IMR-90 (cell line): Measurements from ENCODE around the gene ZNF506. TPM values are rescaled to one million over a fixed set of nuclear protein-coding genes. Genes with fewer than 3 reads are reported as not detected.

Experiments used
- ATAC-seq: fragments of 200-7000 bp; cut with Tn5 transposase; 2 replicates; pipeline ENCODE4 v1.9.1; 2020; ENCODE audit warnings: low read depth, mild to moderate bottlenecking, moderate library complexity
- BruUV-seq: library from RNA; stranded (reverse); fragments of 400-500 nt; replicated peaks from 2 replicates; lab custom pipeline; 2021; lab: Mats Ljungman, UMichigan
- CTCF ChIA-PET: fragments of 300-600 bp; formaldehyde crosslinking; extraction: SDS; loops from one replicate; lab custom pipeline; 2021; ENCODE audit warnings: antibody characterized with exemption; lab: Yijun Ruan, JAX
- POLR2A ChIA-PET: fragments of 300-600 bp; sonication (Branson Sonifier 250); formaldehyde crosslinking; loops from one replicate; lab custom pipeline; 2022; ENCODE audit warnings: antibody characterized with exemption; ENCODE audit not compliant: unreplicated experiment; lab: Charles Lee
- DNase-seq: peaks from one replicate; pipeline ENCODE4 v3.0.0; 2013
- H2AFZ ChIP-seq: replicated peaks from 2 replicates; pipeline ENCODE3; 2013; ENCODE audit warnings: low read length, mild to moderate bottlenecking; ENCODE audit not compliant: poor library complexity
- H2AK5ac ChIP-seq: 2 replicates; pipeline ENCODE4 v1.6.1; 2013; ENCODE audit warnings: low read depth, low read length, inconsistent platforms
- H2AK9ac ChIP-seq: replicated peaks from 2 replicates; pipeline ENCODE3; 2013; ENCODE audit warnings: mild to moderate bottlenecking, low read depth, low read length, moderate library complexity; ENCODE audit not compliant: poor library complexity
- H2BK120ac ChIP-seq: 2 replicates; pipeline ENCODE4 v1.6.1; 2013; ENCODE audit warnings: low read depth, low read length, inconsistent platforms
- H2BK15ac ChIP-seq: 3 replicates; pipeline ENCODE4 v1.6.1; 2013; ENCODE audit warnings: low read depth, low read length, inconsistent platforms
- H2BK20ac ChIP-seq: 2 replicates; pipeline ENCODE4 v1.6.1; 2013; ENCODE audit warnings: low read depth, mild to moderate bottlenecking, inconsistent platforms, low read length, moderate library complexity
- H2BK5ac ChIP-seq: 2 replicates; pipeline ENCODE4 v1.6.1; 2013; ENCODE audit warnings: mild to moderate bottlenecking, low read depth, low read length, inconsistent platforms; ENCODE audit not compliant: poor library complexity, severe bottlenecking
- H3K14ac ChIP-seq: replicated peaks from 2 replicates; pipeline ENCODE4 v1.6.1; 2013; ENCODE audit warnings: low read depth, low read length, inconsistent platforms
- H3K18ac ChIP-seq: 2 replicates; pipeline ENCODE4 v1.6.1; 2013; ENCODE audit warnings: low read depth, low read length, control low read depth
- H3K23ac ChIP-seq: 2 replicates; pipeline ENCODE4 v1.6.1; 2013; ENCODE audit warnings: low read depth, low read length, inconsistent platforms
- H3K27ac ChIP-seq: 2 replicates; pipeline ENCODE4 v1.5.1; 2013; ENCODE audit warnings: mild to moderate bottlenecking, control low read depth, low read length; ENCODE audit not compliant: insufficient read depth
- H3K27me3 ChIP-seq: 2 replicates; pipeline ENCODE4 v1.6.1; 2013; ENCODE audit warnings: low read length; ENCODE audit not compliant: control insufficient read depth, insufficient read depth
- H3K36me3 ChIP-seq: 2 replicates; pipeline ENCODE4 v1.6.1; 2013; ENCODE audit warnings: low read length, mixed read lengths; ENCODE audit not compliant: control insufficient read depth, insufficient read depth
- H3K4ac ChIP-seq: 2 replicates; pipeline ENCODE4 v1.6.1; 2013; ENCODE audit warnings: low read depth, low read length, inconsistent platforms
- H3K4me1 ChIP-seq: 2 replicates; pipeline ENCODE4 v1.6.1; 2013; ENCODE audit warnings: low read length, mixed read lengths; ENCODE audit not compliant: control insufficient read depth, insufficient read depth
- H3K4me2 ChIP-seq: 2 replicates; pipeline ENCODE4 v1.6.1; 2013; ENCODE audit warnings: low read depth, mild to moderate bottlenecking, control low read depth, low read length, moderate library complexity
- H3K4me3 ChIP-seq: 2 replicates; pipeline ENCODE4 v1.5.1; 2013; ENCODE audit warnings: low read depth, mild to moderate bottlenecking, control low read depth, low read length, moderate library complexity; ENCODE audit not compliant: insufficient read depth
- H3K56ac ChIP-seq: 2 replicates; pipeline ENCODE4 v1.6.1; 2013; ENCODE audit warnings: low read length, inconsistent platforms; ENCODE audit not compliant: insufficient read depth; ENCODE audit errors: extremely low read depth
- H3K79me1 ChIP-seq, 2 experiments: 2 replicates each; pipeline ENCODE4 v1.6.1; 2013; ENCODE audit warnings: low read length in 2 of 2, inconsistent platforms in 1 of 2, low read depth in 1 of 2
- H3K9ac ChIP-seq: 2 replicates; pipeline ENCODE4 v1.6.1; 2013; ENCODE audit warnings: low read depth, low read length, control low read depth
- H3K9me1 ChIP-seq: 2 replicates; pipeline ENCODE4 v1.6.1; 2013; ENCODE audit warnings: low read length, inconsistent platforms; ENCODE audit not compliant: insufficient read depth
- H3K9me3 ChIP-seq: 2 replicates; pipeline ENCODE4 v1.6.1; 2013; ENCODE audit warnings: low read length; ENCODE audit not compliant: control insufficient read depth, insufficient read depth
- H4K20me1 ChIP-seq: 2 replicates; pipeline ENCODE4 v1.6.1; 2013; ENCODE audit warnings: low read length, inconsistent platforms; ENCODE audit not compliant: insufficient read depth
- H4K5ac ChIP-seq: 2 replicates; pipeline ENCODE4 v1.6.1; 2013; ENCODE audit warnings: mild to moderate bottlenecking, low read depth, low read length, control low read depth
- H4K8ac ChIP-seq, 2 experiments: 2 replicates each; pipeline ENCODE4 v1.6.1; 2013; ENCODE audit warnings: low read depth in 2 of 2, low read length in 2 of 2, control low read depth in 1 of 2, inconsistent platforms in 1 of 2
- H4K91ac ChIP-seq: 2 replicates; pipeline ENCODE4 v1.6.1; 2013; ENCODE audit warnings: low read depth, low read length, inconsistent platforms; ENCODE audit not compliant: insufficient read depth
- BHLHE40 ChIP-seq: fragments of 150-350 bp; IDR thresholded peaks from 2 replicates; pipeline ENCODE4 v1.6.1; 2016; ENCODE audit warnings: mild to moderate bottlenecking, low read depth, low read length
- CEBPB ChIP-seq: IDR thresholded peaks from 2 replicates; pipeline ENCODE4 v1.6.1; 2012; ENCODE audit warnings: low read depth, low read length, improper control_type of control experiment
- ELK1 ChIP-seq: fragments of 150-350 bp; IDR thresholded peaks from 2 replicates; pipeline ENCODE4 v1.6.1; 2016; ENCODE audit warnings: low read depth, mild to moderate bottlenecking, low read length, moderate library complexity, borderline replicate concordance
- FOS ChIP-seq: fragments of 150-350 bp; IDR thresholded peaks from 2 replicates; pipeline ENCODE4 v1.6.1; 2016; ENCODE audit warnings: low read depth, low read length
- MAFK ChIP-seq: IDR thresholded peaks from 2 replicates; pipeline ENCODE4 v1.6.1; 2012; ENCODE audit warnings: low read depth, low read length, improper control_type of control experiment
- MAZ ChIP-seq: IDR thresholded peaks from 2 replicates; pipeline ENCODE4 v1.6.1; 2012; ENCODE audit warnings: low read depth, mild to moderate bottlenecking, low read length, improper control_type of control experiment, moderate library complexity, borderline replicate concordance
- MXI1 ChIP-seq: IDR thresholded peaks from 2 replicates; pipeline ENCODE4 v1.6.1; 2012; ENCODE audit warnings: low read depth, mild to moderate bottlenecking, low read length, moderate library complexity, borderline replicate concordance
- NFE2L2 ChIP-seq: fragments of 150-350 bp; IDR thresholded peaks from 2 replicates; pipeline ENCODE4 v1.6.1; 2016; ENCODE audit warnings: low read depth, mild to moderate bottlenecking, low read length
- SMC3 ChIP-seq: fragments of 150-350 bp; IDR thresholded peaks from 2 replicates; pipeline ENCODE4 v1.6.1; 2016; ENCODE audit warnings: low read depth, mild to moderate bottlenecking, antibody characterized with exemption, low read length, moderate library complexity
- USF2 ChIP-seq: fragments of 150-350 bp; IDR thresholded peaks from 2 replicates; pipeline ENCODE4 v1.6.1; 2017; ENCODE audit warnings: mild to moderate bottlenecking, antibody characterized with exemption, low read length, low read depth
- WGBS, 2 experiments: methylation state at CpG; one replicate each; pipeline versions ENCODE4 v1.1.5 to v1.1.7; 2013; ENCODE audit warnings: missing lambda C conversion rate in 2 of 2; ENCODE audit not compliant: insufficient read length in 1 of 2; ENCODE audit errors: extremely low coverage in 2 of 2; 5-methylcytosine and 5-hydroxymethylcytosine counted together
- dilution Hi-C: fragments of 300-500 bp; cut with HindIII; formaldehyde crosslinking; loops from one replicate; pipeline ENCODE4 v1.14.3; 2018; ENCODE audit warnings: low sequenced_read_pairs; ENCODE audit not compliant: unreplicated experiment
- in situ Hi-C: fragments of 300-500 bp; cut with MboI; formaldehyde crosslinking; loops from 3 replicates; pipeline ENCODE4 v1.14.3; 2019; ENCODE audit warnings: low sequenced_read_pairs, inconsistent platforms, mixed read lengths
- intact Hi-C: fragments of 100-400 bp; cut with micrococcal nuclease; formaldehyde crosslinking; loops from 2 replicates; pipeline ENCODE4 v1.10.0; 2022
- polyA plus RNA-seq, 3 experiments: library from polyadenylated mRNA; depleted of rRNA; stranded (reverse); fragments of >200 nt; gene quantifications; 2 replicates each; pipeline ENCODE4 v1.2.3, GENCODE V29; 2012; ENCODE audit warnings: low replicate concordance in 1 of 3
- total RNA-seq: library from RNA; depleted of rRNA; stranded (reverse); fragments of >200 nt; gene quantifications from 2 replicates; pipeline ENCODE4 v1.2.3, GENCODE V29; 2012

ZNF506 gene
- total and polyA plus RNA-seq, 2 of the 4 experiments (the other 2 are of a cell fraction), result 2.4 to 6.1 TPM

DNA sequence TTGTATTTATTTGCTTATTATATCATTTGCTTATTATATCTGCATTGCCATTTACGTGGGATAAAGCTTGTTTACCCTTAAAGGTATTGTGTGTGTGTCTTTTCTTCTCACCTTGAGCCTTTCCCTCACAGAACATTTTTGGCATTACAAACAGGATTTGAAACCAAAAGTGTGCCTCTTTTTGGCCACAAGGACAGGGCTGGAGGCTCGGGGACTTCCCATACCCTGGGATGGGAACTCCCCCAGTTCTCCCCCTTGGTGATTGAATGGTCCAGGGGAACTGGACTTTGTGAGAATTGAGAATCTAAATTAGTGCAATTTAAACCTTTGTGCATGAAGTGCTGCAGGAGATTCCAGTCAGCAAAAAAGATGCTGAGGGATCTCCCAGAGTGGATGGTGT is 2.4 kb upstream of the ZNF506 start:
- no peaks in the 10 kb centered on the region for H4K20me1 ChIP-seq
- intact Hi-C loops, result loop anchor here (5.0 kb wide), 1 partner anchor 43 kb away; the partner anchor contains the start of gene ZNF253
- no peak for TF ChIP-seq MAFK
- TF ChIP-seq SMC3, result no peak
- no peak for TF ChIP-seq MAZ
- no peak for TF ChIP-seq BHLHE40
- no peak for TF ChIP-seq ELK1
- no peak for TF ChIP-seq MXI1
- TF ChIP-seq FOS, result no peak
- TF ChIP-seq CEBPB, result no peak
- no peak for TF ChIP-seq NFE2L2
- no peak for TF ChIP-seq USF2
- H3K9me3 ChIP-seq, result peaks cover 43% of the 10 kb centered on the region
- H4K91ac ChIP-seq, result no peak overlapping the region
- BruUV-seq, result no TSS peak
- no peaks in the 10 kb centered on the region for H3K9me1 ChIP-seq
- H2AFZ ChIP-seq, result no peak overlapping the region
- H3K18ac ChIP-seq, result no peak overlapping the region
- no peak overlapping the region for H3K4ac ChIP-seq
- no peak overlapping the region for H3K14ac ChIP-seq
- H2BK15ac ChIP-seq, result no peak overlapping the region
- H2AK5ac ChIP-seq, result no peak overlapping the region
- ChIA-PET CTCF (no interaction called here), POLR2A (no interaction called here)
- no peak overlapping the region for H3K4me3 ChIP-seq
- H2BK120ac ChIP-seq, result no peak overlapping the region
- dilution Hi-C loops, result no loop called here
- no CpG with 5 or more reads among the region's 2 CpGs for WGBS, 2 experiments
- DNase-seq, result no peak
- H3K23ac ChIP-seq, result no peak overlapping the region
- in situ Hi-C loops, result no loop called here
- no peak overlapping the region for H4K8ac ChIP-seq
- 0 out of 4 replicates have a peak, but pooled peaks cover 0 to 4% of the 10 kb centered on the region in 2 experiments for H3K79me1 ChIP-seq
- no peaks in the 10 kb centered on the region for H3K4me1 ChIP-seq
- no peak overlapping the region for H2BK20ac ChIP-seq
- no peak overlapping the region for H3K4me2 ChIP-seq
- H2BK5ac ChIP-seq, result no peak overlapping the region
- peaks cover 8% of the 10 kb centered on the region; the same call in 1 of the 2 replicates for H3K36me3 ChIP-seq
- H2AK9ac ChIP-seq, result no peak overlapping the region
- H4K5ac ChIP-seq, result no peak overlapping the region
- H3K27ac ChIP-seq, result no peak overlapping the region
- H3K56ac ChIP-seq, result no peak overlapping the region
- H3K9ac ChIP-seq, result no peak overlapping the region
- no peaks in the 10 kb centered on the region for H3K27me3 ChIP-seq
- ATAC-seq, result no peak
